Heart left ventricle (tissue), 16 donors: ENCODE measurements around the gene CTU2. TPM values are rescaled to one million over a fixed set of nuclear protein-coding genes. Genes with fewer than 3 reads are reported as not detected.

Experiments used
- ATAC-seq, 4 donors: fragments of 200-7000 bp; cut with Tn5 transposase; one replicate each; pipeline ENCODE4 v1.9.1; 2020 to 2022; ENCODE audit warnings: moderate library complexity in 4 of 4, mild to moderate bottlenecking in 3 of 4, moderate number of reproducible peaks in 1 of 4
- DNase-seq, 5 donors: peaks; one replicate each; pipeline ENCODE4 v3.0.0-alpha.2; 2020
- H3K27ac ChIP-seq, 12 donors: fragments of 200-600 bp; sonication (generic) in 4 of 12; one replicate each; pipeline versions ENCODE4 v1.5.0 to v1.8.0; 2016 to 2022; ENCODE audit warnings: mild to moderate bottlenecking in 2 of 12
- H3K27me3 ChIP-seq, 9 donors: fragments of 200-600 bp; sonication (generic) in 2 of 9; one replicate each; pipeline versions ENCODE4 v1.5.1 to v1.8.0; 2016 to 2022; ENCODE audit warnings: mild to moderate bottlenecking in 3 of 9
- H3K36me3 ChIP-seq, 9 donors: fragments of 200-600 bp; sonication (generic) in 2 of 9; one replicate each; pipeline versions ENCODE4 v1.5.0 to v1.8.0; 2018 to 2022; ENCODE audit warnings: mild to moderate bottlenecking in 2 of 9
- H3K4me1 ChIP-seq, 12 donors: fragments of 200-600 bp; sonication (generic) in 4 of 12; one replicate each; pipeline versions ENCODE4 v1.5.0 to v1.8.0; 2016 to 2022; ENCODE audit warnings: mild to moderate bottlenecking in 3 of 12
- H3K4me3 ChIP-seq, 12 donors: fragments of 200-600 bp; sonication (generic) in 4 of 12; one replicate each; pipeline versions ENCODE4 v1.5.0 to v1.8.0; 2017 to 2022; ENCODE audit warnings: mild to moderate bottlenecking in 9 of 12, moderate library complexity in 4 of 12
- H3K9me3 ChIP-seq, 12 donors: fragments of 200-600 bp; sonication (generic) in 4 of 12; one replicate each; pipeline versions ENCODE4 v1.5.0 to v1.8.0; 2016 to 2022; ENCODE audit warnings: mild to moderate bottlenecking in 1 of 12
- CTCF ChIP-seq, 12 donors: fragments of 200-600 bp; sonication (generic) in 4 of 12; IDR thresholded peaks; one replicate each; pipeline versions ENCODE4 v1.5.0 to v1.8.0; 2018 to 2022; ENCODE audit warnings: antibody characterized with exemption in 12 of 12, mild to moderate bottlenecking in 5 of 12
- POLR2A ChIP-seq, 2 donors: fragments of 450-650 bp; IDR thresholded peaks; one replicate each; pipeline ENCODE4 v1.6.1; 2017; ENCODE audit warnings: antibody characterized with exemption in 2 of 2, mild to moderate bottlenecking in 2 of 2, moderate library complexity in 2 of 2
- WGBS, 4 donors: extraction: QIAGEN DNeasy Blood & Tissue Kit in 2 of 4; methylation state at CpG; one replicate each; pipeline versions ENCODE4 v1.1.5 to v1.1.7; 2013 to 2018; 5-methylcytosine and 5-hydroxymethylcytosine counted together
- intact Hi-C, 10 donors: fragments of 100-400 bp; cut with DNase I; formaldehyde crosslinking; loops; one replicate each; pipeline versions ENCODE4 v1.11.1 to v1.14.2; 2022
- polyA plus RNA-seq, 2 donors: library from polyadenylated mRNA; stranded (reverse); fragments of 200-250 nt; gene quantifications; one replicate each; pipeline ENCODE4 v1.2.3, GENCODE V29; 2013
- total RNA-seq, 9 donors: library from RNA; depleted of rRNA in 2 of 9; stranded (reverse); fragments of >200 nt in 2 of 9; fragmentation: NEBNext Ultra II Directional in 3 of 9; extraction: Animal tissue kit (Norgen Biotek cat#: 25700) in 3 of 9; gene quantifications; one replicate each; pipeline versions ENCODE4 v1.1.0 to v1.2.4, GENCODE V29; 2016 to 2023
- donor health status: ischemic (EF 13 %, LVEDD 7.1; RV severe dilation, severe dysfunction).
- donor health status: healthy with polysubstance abuse.
- donor health status: DM: no; HTN: yes; CAD: no.
- donor health status: DM: no; HTN: no; CAD: no.
- donor health status: ischemic (EF 25% LVEDD 6.9; RV normal size, moderate dysfunction).
- donor health status: ischemic (EF 25% LVEDD 5.7; RV mildly dilated, moderate dysfunction).
- donor health status: healthy.
- donor health status: DM: yes; HTN: yes; CAD: no.
- donor health status: ischemic (EF 35%, LVEDD 5.7; RV mildly dilated, moderate dysfunction).
- donor health status: nonischemic (EF 11% LVEDD 7.7; RV severe dilation, severe dysfunction).
- donor health status: DM: yes; HTN: yes; CAD: no.
- donor health status: PGD.
- donor health status: ischemic (EF 29% LVEDD 5.4; RV normal size, mild dysfunction).
- donor health status: nonischemic (EF 23%, LVEDD 6.1; RV moderate dilation, normal function).

CTU2 gene
- total and polyA plus RNA-seq, 11 donors = 6.5 to 20.8 (median 13.0) TPM

DNA sequence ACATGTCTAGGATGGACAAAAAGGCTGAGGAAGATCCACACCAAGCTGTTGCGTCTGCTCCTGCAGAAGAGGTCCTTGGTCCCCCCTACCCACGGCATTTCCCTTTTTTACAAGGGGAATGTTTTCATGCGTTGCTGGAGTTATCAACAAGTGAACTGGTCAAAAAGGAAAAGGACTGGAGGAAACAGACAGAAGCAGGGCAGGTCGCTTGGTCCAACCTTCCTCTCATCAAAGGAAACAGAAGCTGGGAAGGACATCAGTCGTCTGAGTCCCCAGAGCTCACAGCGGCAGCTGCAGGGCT, 52.6 kb downstream of the CTU2 start:
- Histone ChIP-seq H3K36me3 (peaks cover 0 to 4% (median 0%) of the 10 kb centered on the region in 9 donors), H3K4me1 (peaks cover 0 to 30% (median 14%) of the 10 kb centered on the region in 12 donors), H3K27me3 (no peaks in the 10 kb centered on the region), H3K27ac (peak overlapping the region in 2 of 12 donors; percentile 32 to 92), H3K4me3 (no peak overlapping the region), H3K9me3 (peaks cover 0 to 15% (median 0%) of the 10 kb centered on the region in 12 donors)
- ATAC-seq (no peak), DNase-seq (no peak)
- TF ChIP-seq POLR2A (IDR thresholded peaks at IDR 0.05) = no peak
- no peak for TF ChIP-seq CTCF (IDR thresholded peaks at IDR 0.05)
- intact Hi-C loops = no loop called here
- WGBS, 4 donors = 67 to 78% (median 70%) methylated on average over 6 of the region's 6 CpGs

DNA sequence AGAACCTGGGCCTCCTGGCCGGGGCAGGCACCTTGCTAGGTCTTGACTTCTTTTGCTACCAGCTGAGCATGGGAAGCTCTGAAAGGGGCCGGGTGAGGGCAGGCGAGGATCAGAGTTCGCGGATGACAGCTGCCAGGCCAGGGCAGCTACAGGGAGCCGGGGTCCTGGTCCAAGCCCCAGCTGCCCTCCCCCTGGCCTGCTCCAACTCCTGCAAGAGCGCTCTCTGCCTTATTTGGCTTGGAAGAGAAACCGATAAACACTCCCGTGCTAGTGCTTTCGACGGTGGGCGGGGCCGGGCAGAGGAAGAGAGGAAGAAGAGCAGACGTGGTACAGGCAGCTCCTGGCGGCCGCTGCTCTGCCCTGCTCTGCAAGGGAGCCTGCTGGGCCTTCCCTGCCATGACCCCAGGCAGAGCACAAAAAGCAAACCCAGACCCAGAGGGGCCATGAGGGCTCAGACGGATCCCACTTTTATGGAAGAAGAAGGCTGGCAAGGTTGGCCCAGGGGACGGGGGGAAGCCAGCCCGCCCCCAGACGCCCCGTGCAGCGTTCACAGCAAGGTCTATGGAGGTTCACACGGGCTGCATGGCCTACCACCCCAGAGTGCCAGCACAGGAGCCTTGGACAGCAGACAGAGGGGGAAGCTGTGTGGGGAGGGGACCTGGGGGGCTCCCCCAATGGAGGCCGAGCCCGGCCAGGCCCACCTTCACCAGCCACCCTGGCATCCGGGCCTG, 53.1 kb downstream of the CTU2 start:
- peaks cover 0 to 30% (median 14%) of the 10 kb centered on the region in 12 donors for H3K4me1 ChIP-seq
- H3K4me3 ChIP-seq = no peak overlapping the region
- H3K9me3 ChIP-seq = peaks cover 0 to 15% (median 0%) of the 10 kb centered on the region in 12 donors
- WGBS, 4 donors = 49 to 56% (median 55%) methylated on average over 10 to 26 of the region's 26 CpGs
- ATAC-seq (peak in 2 of 4 donors; percentile 10 to 29), DNase-seq (peak in 1 of 5 donors; percentile 66)
- no peaks in the 10 kb centered on the region for H3K27me3 ChIP-seq
- TF ChIP-seq POLR2A (IDR thresholded peaks at IDR 0.05) (no peak), CTCF (IDR thresholded peaks at IDR 0.05) (no peak)
- intact Hi-C loops = no loop called here
- peaks cover 0 to 4% (median 0%) of the 10 kb centered on the region in 9 donors for H3K36me3 ChIP-seq
- H3K27ac ChIP-seq = peak overlapping the region in 2 of 12 donors; percentile 32 to 92

GRCh38 chr16:88759976-88760350, 53.7 kb downstream of the CTU2 start:
- H3K27ac ChIP-seq = peak overlapping the region in 1 of 12 donors; percentile 92
- H3K9me3 ChIP-seq = peaks cover 0 to 15% (median 0%) of the 10 kb centered on the region in 12 donors
- H3K4me3 ChIP-seq = no peak overlapping the region
- no peak for TF ChIP-seq CTCF (IDR thresholded peaks at IDR 0.05)
- no peak for TF ChIP-seq POLR2A (IDR thresholded peaks at IDR 0.05)
- peaks cover 0 to 4% (median 0%) of the 10 kb centered on the region in 9 donors for H3K36me3 ChIP-seq
- peaks cover 0 to 30% (median 14%) of the 10 kb centered on the region in 12 donors for H3K4me1 ChIP-seq
- no peaks in the 10 kb centered on the region for H3K27me3 ChIP-seq
- intact Hi-C loops = no loop called here
- no peak for ATAC-seq
- WGBS, 4 donors = 92 to 96% (median 95%) methylated on average over 13 to 22 of the region's 22 CpGs
- DNase-seq = no peak

DNA sequence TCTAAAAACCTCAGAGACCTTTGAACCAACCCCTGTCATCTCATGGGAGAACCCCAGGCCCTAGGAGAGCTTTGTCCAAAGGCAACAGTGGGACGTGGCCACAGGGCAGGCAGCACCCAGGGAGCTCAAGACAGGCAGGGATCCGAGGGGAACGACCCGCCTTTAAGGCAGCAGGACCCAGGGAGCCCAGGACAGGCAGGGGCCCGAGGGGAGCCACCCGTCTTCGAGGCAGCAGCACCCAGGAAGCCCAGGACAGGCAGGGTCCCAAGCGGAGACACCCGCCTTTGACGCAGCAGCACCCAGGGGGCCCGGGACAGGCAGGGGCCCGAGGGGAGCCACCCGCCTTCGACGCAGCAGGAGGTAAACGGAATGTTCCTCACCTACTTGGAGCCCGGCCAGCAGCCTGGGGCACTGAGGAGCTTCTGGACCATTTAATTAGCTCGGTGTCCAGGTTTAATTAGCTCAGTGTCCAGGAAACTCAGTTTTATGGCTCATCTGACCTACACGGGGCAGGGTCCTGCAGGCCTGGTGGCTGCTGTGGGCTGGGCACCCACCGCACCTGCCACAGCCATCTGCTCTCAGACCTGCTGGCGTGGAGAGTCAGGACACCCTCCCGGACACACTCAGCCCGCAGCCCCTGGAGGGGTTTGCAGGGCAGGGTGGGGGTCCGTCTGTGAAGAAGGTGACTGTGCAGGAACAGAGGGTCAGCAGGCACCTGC, 54.3 kb downstream of the CTU2 start:
- ATAC-seq (no peak), DNase-seq (no peak)
- Histone ChIP-seq H3K27me3 (no peaks in the 10 kb centered on the region), H3K9me3 (peaks cover 0 to 15% (median 0%) of the 10 kb centered on the region in 12 donors), H3K4me1 (peaks cover 0 to 30% (median 14%) of the 10 kb centered on the region in 12 donors), H3K36me3 (peaks cover 0 to 4% (median 0%) of the 10 kb centered on the region in 9 donors), H3K4me3 (no peak overlapping the region), H3K27ac (peak overlapping the region in 1 of 12 donors; percentile 92)
- TF ChIP-seq POLR2A (IDR thresholded peaks at IDR 0.05) = no peak
- TF ChIP-seq CTCF (IDR thresholded peaks at IDR 0.05) = no peak
- WGBS, 4 donors = 86 to 89% (median 88%) methylated on average over 15 to 24 of the region's 24 CpGs
- intact Hi-C loops = no loop called here
